Ovary (tissue), 9 donors: ENCODE data around the gene C9orf153. TPM values are rescaled to one million over a fixed set of nuclear protein-coding genes. Genes with fewer than 3 reads are reported as not detected.

ENCODE experiments used
- DNase-seq, 5 donors: peaks; one replicate each; pipeline ENCODE4 v3.0.0-alpha.2; 2019 to 2020
- H3K27ac ChIP-seq, 2 donors: fragments of 200-600 bp; one replicate each; pipeline versions ENCODE4 v1.5.1 to v1.8.0; 2019 to 2022
- H3K27me3 ChIP-seq: fragments of 200-600 bp; one replicate; pipeline ENCODE4 v1.8.0; 2022
- H3K36me3 ChIP-seq: fragments of 200-600 bp; sonication (generic); one replicate; pipeline ENCODE4 v1.5.1; 2019
- H3K4me1 ChIP-seq: one replicate; pipeline ENCODE4 v1.8.1; 2013; ENCODE audit warnings: mild to moderate bottlenecking, moderate library complexity; ENCODE audit not compliant: insufficient read depth
- H3K4me3 ChIP-seq: fragments of 200-600 bp; sonication (generic); one replicate; pipeline ENCODE4 v1.5.1; 2017
- H3K9me3 ChIP-seq, 2 donors: fragments of 200-600 bp in 1 of 2; sonication (generic) in 1 of 2; one replicate each; pipeline versions ENCODE4 v1.5.1 to v1.8.1; 2013 to 2019; ENCODE audit warnings: mild to moderate bottlenecking in 1 of 2, moderate library complexity in 1 of 2
- CTCF ChIP-seq, 3 donors: fragments of 450-650 bp in 2 of 3; fragments of 200-600 bp in 1 of 3; IDR thresholded peaks; one replicate each; pipeline versions ENCODE4 v1.5.1 to v1.8.0; 2016 to 2022; ENCODE audit warnings: antibody characterized with exemption in 3 of 3, mild to moderate bottlenecking in 1 of 3
- EP300 ChIP-seq: sonication (generic); formaldehyde crosslinking; IDR thresholded peaks from one replicate; pipeline ENCODE4 v1.6.1; 2017; ENCODE audit warnings: antibody characterized with exemption
- POLR2A ChIP-seq: fragments of 450-650 bp; IDR thresholded peaks from one replicate; pipeline ENCODE4 v1.6.1; 2017; ENCODE audit warnings: antibody characterized with exemption, mild to moderate bottlenecking, moderate library complexity
- WGBS, 3 donors: extraction: QIAGEN DNeasy Blood & Tissue Kit in 1 of 3; methylation state at CpG; one replicate each; pipeline versions ENCODE4 v1.1.5 to v1.1.7; 2013 to 2017; 5-methylcytosine and 5-hydroxymethylcytosine counted together
- intact Hi-C, 4 donors: fragments of 100-400 bp; cut with DNase I; formaldehyde crosslinking; loops; one replicate each; pipeline versions ENCODE4 v1.11.0 to v1.15.1; 2022 to 2023
- polyA plus RNA-seq, 2 donors: library from polyadenylated mRNA; stranded (reverse); fragments of 200-250 nt in 1 of 2; fragments of 350-450 nt in 1 of 2; fragmentation: Illumina TruSeq in 1 of 2; extraction: RNeasy Lipid Tissue Mini Kit (QIAGEN cat#74804) in 1 of 2; gene quantifications; one replicate each; pipeline ENCODE4 v1.2.3, GENCODE V29; 2013 to 2014
- total RNA-seq, 7 donors: library from RNA; depleted of rRNA in 2 of 7; stranded (reverse); fragments of >200 nt in 2 of 7; fragmentation: NEBNext Ultra II Directional in 3 of 7; extraction: Animal tissue kit (Norgen Biotek cat#: 25700) in 3 of 7; gene quantifications; one replicate each; pipeline versions ENCODE4 v1.1.0 to v1.2.4, GENCODE V29; 2016 to 2023
- donor health status: DM: no; HTN: no; CAD: no; lungs with moderate emphysema.
- donor health status: DM: no; HTN: no; CAD: no.
- donor health status: Bipolar disorder and iron deficiency.
- donor health status: DM: yes; HTN: yes; CAD: no.
- donor health status: DM: no; HTN: no; CAD: no.
- donor health status: DM: yes; HTN: yes; CAD: no.

The C9orf153 gene
- total and polyA plus RNA-seq, 9 donors, result 0.06 to 0.68 (median 0.32) TPM; not detected in 2

DNA sequence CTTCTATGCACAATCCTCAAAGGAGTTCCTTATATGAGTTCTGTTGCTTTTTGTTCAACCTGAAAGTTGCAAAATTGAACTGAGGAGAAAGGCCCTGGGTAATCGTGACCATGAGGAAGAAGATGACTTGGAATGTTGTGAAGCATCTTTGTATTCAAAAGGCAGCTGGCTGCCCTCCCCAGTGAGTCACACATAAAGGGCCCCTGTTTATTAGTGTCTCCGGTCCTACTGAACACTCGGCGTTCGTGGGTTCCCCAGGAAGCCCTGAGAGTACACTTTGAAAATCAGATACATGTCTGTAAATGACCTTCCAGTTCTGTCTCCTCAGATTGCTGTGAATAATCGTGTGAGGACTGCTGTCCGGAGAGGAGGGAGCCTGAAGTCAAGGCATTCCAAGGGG is 73.6 kb downstream of the C9orf153 start:
- Histone ChIP-seq H3K9me3 (no peaks in the 10 kb centered on the region), H3K36me3 (no peaks in the 10 kb centered on the region), H3K27me3 (no peaks in the 10 kb centered on the region), H3K4me1 (peaks cover 2% of the 10 kb centered on the region), H3K4me3 (no peak overlapping the region), H3K27ac (no peak overlapping the region)
- intact Hi-C loops, result no loop called here
- no peak for TF ChIP-seq EP300
- DNase-seq, result no peak
- WGBS, 3 donors, result 78 to 80% (median 80%) methylated on average over 7 of the region's 7 CpGs

DNA sequence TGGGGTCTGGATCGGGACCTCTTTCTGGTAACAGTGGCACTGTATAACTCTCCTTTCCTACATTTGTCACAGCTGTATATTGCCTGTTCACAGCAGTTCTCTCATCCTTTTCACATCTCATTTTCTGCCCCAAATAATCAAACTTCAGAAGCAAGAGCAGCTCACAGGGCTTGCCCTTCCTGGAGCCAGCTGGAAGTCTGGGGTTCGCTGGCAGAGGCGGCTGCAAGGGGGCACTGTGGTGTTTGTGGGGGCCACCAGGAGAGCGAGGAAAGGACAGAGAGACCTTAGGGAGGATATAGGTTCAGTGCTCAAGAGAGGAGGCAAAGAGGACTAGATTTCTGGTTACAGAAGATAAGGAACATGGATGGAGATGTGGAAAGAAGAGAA is 75.3 kb downstream of the C9orf153 start:
- TF ChIP-seq CTCF (IDR thresholded peaks at IDR 0.05) (no peak), EP300 (no peak), POLR2A (no peak)
- Histone ChIP-seq H3K27me3 (no peaks in the 10 kb centered on the region), H3K4me1 (peaks cover 2% of the 10 kb centered on the region), H3K4me3 (no peak overlapping the region), H3K27ac (no peak overlapping the region), H3K9me3 (no peaks in the 10 kb centered on the region), H3K36me3 (no peaks in the 10 kb centered on the region)
- intact Hi-C loops, result no loop called here
- DNase-seq, result no peak
- 94% methylated on average over 4 of the region's 4 CpGs for WGBS, 3 donors

- TF ChIP-seq EP300 (no peak), POLR2A (no peak), CTCF (IDR thresholded peaks at IDR 0.05) (no peak)
- Histone ChIP-seq H3K4me1 (peaks cover 2% of the 10 kb centered on the region), H3K36me3 (no peaks in the 10 kb centered on the region), H3K27me3 (no peaks in the 10 kb centered on the region), H3K27ac (no peak overlapping the region), H3K9me3 (no peaks in the 10 kb centered on the region), H3K4me3 (no peak overlapping the region)
- 58 to 75% (median 65%) methylated on average over 1 of the region's 1 CpG for WGBS, 3 donors
- no peak for DNase-seq
- intact Hi-C loops, result no loop called here
Measured at GRCh38 chr9:86183229-86184137, 76.0 kb downstream of the C9orf153 start.

DNA sequence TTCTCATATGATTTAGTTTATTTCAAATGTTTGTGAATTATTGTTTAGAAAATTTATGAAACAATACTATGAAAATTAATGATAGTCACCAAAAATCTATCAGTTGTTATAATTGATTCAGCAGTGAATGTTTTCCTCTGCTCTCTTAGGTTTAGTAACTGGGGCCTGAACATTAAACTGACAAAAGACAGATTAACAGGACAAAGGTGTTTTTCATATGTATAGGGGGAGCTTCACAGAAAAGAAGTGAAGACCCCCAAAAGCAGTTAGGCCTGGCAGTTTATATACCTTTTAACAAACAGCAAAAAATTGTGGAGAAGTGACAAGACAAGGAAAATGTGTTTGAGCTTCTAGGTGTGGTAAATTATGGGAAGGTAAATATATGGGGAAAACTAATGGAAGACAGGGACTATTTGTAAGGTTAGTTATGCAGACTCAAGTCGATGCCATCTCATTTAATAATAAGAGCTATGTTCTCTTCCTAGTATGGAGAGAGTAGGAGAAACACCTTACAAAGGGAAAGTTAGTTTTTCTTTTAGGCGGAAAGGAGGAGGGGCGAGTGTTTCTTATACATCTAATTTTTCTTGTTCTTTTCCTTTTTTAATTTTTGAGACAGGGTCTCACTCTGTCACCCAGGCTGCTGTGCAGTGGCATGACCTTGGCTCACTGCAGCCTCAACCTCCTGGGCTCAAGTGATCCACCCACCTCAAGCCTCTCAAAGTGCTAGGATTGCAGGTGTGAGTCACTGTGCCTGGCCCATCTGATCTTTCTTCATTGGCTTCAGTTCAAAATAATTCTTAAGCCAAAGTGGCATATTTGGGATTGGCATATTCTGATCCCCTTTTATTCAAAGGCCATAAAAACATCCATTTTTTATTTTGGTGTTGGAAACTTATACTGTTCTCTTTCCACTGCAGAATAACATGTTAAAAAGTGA is 77.8 kb downstream of the C9orf153 start:
- H3K4me3 ChIP-seq, result no peak overlapping the region
- H3K27ac ChIP-seq, result no peak overlapping the region
- TF ChIP-seq POLR2A, result no peak
- no peak for TF ChIP-seq EP300
- no peak for TF ChIP-seq CTCF (IDR thresholded peaks at IDR 0.05)
- H3K36me3 ChIP-seq, result no peaks in the 10 kb centered on the region
- 75 to 82% (median 76%) methylated on average over 3 of the region's 3 CpGs for WGBS, 3 donors
- intact Hi-C loops, result no loop called here
- H3K27me3 ChIP-seq, result no peaks in the 10 kb centered on the region
- H3K4me1 ChIP-seq, result peaks cover 2% of the 10 kb centered on the region
- no peak for DNase-seq
- H3K9me3 ChIP-seq, result no peaks in the 10 kb centered on the region
